Tibial nerve (tissue), 4 donors: ENCODE measurements around the gene TAF11L14. TPM values are rescaled to one million over a fixed set of nuclear protein-coding genes. Genes with fewer than 3 reads are reported as not detected.
"Not testable (repeated sequence)": the region's sequence is repeated elsewhere in the genome, so short reads cannot be mapped to it uniquely, and the experiment has no call there.

ENCODE experiments used
- DNase-seq, 2 donors: peaks; one replicate each; pipeline ENCODE4 v3.0.0-alpha.2; 2019; ENCODE audit warnings: low spot score in 2 of 2
- H3K27ac ChIP-seq, 4 donors: fragments of 200-600 bp; sonication (generic) in 3 of 4; one replicate each; pipeline ENCODE4 v1.5.1; 2017 to 2019; ENCODE audit warnings: mild to moderate bottlenecking in 1 of 4
- H3K27me3 ChIP-seq, 2 donors: fragments of 200-600 bp; sonication (generic) in 1 of 2; one replicate each; pipeline versions ENCODE4 v1.5.1 to v1.6.0; 2017 to 2019
- H3K36me3 ChIP-seq, 3 donors: fragments of 200-600 bp; sonication (generic); one replicate each; pipeline ENCODE4 v1.5.1; 2018 to 2019
- H3K4me1 ChIP-seq, 4 donors: fragments of 200-600 bp; sonication (generic) in 3 of 4; one replicate each; pipeline ENCODE4 v1.5.1; 2017 to 2019
- H3K4me3 ChIP-seq, 4 donors: fragments of 200-600 bp; sonication (generic) in 3 of 4; one replicate each; pipeline ENCODE4 v1.5.1; 2017 to 2019; ENCODE audit warnings: mild to moderate bottlenecking in 1 of 4, moderate library complexity in 1 of 4
- H3K9me3 ChIP-seq, 4 donors: fragments of 200-600 bp; sonication (generic) in 3 of 4; one replicate each; pipeline ENCODE4 v1.5.1; 2017 to 2019
- CTCF ChIP-seq, 5 experiments: fragments of 200-600 bp in 3 of 5; fragments of 450-650 bp in 2 of 5; sonication (generic) in 3 of 5; IDR thresholded peaks; one replicate each; pipeline ENCODE4 v1.5.1; 2016 to 2019; ENCODE audit warnings: antibody characterized with exemption in 5 of 5, mild to moderate bottlenecking in 3 of 5, moderate library complexity in 2 of 5
- EP300 ChIP-seq, 2 donors: sonication (generic); formaldehyde crosslinking; IDR thresholded peaks; one replicate each; pipeline ENCODE4 v1.6.1; 2017; ENCODE audit warnings: antibody characterized with exemption in 2 of 2, mild to moderate bottlenecking in 1 of 2
- POLR2A ChIP-seq, 2 donors: fragments of 450-650 bp; IDR thresholded peaks; one replicate each; pipeline ENCODE4 v1.6.1; 2017; ENCODE audit warnings: antibody characterized with exemption in 2 of 2, mild to moderate bottlenecking in 2 of 2, moderate library complexity in 2 of 2
- WGBS, 2 donors: methylation state at CpG; one replicate each; pipeline ENCODE4 v1.1.5; 2018; 5-methylcytosine and 5-hydroxymethylcytosine counted together
- total RNA-seq, 4 donors: library from RNA; depleted of rRNA; stranded (reverse); fragments of >200 nt; gene quantifications; one replicate each; pipeline ENCODE4 v1.1.0, GENCODE V29; 2016

The TAF11L14 gene
- total RNA-seq, 4 donors from 2014 or later = not detected

GRCh38 chr5:17614872-17615605, 19.2 kb upstream of the TAF11L14 start:
- DNase-seq = no peak
- Histone ChIP-seq H3K36me3 (no peaks in the 10 kb centered on the region), H3K4me3 (no peak overlapping the region), H3K4me1 (no peaks in the 10 kb centered on the region), H3K9me3 (no peaks in the 10 kb centered on the region), H3K27ac (no peak overlapping the region), H3K27me3 (no peaks in the 10 kb centered on the region)
- TF ChIP-seq POLR2A (IDR thresholded peaks at IDR 0.05) = no peak
- no peak for TF ChIP-seq CTCF (IDR thresholded peaks at IDR 0.05)
- no peak for TF ChIP-seq EP300 (IDR thresholded peaks at IDR 0.05)
- WGBS, 2 donors = 91 to 97% methylated on average over 12 to 17 of the region's 17 CpGs

DNA sequence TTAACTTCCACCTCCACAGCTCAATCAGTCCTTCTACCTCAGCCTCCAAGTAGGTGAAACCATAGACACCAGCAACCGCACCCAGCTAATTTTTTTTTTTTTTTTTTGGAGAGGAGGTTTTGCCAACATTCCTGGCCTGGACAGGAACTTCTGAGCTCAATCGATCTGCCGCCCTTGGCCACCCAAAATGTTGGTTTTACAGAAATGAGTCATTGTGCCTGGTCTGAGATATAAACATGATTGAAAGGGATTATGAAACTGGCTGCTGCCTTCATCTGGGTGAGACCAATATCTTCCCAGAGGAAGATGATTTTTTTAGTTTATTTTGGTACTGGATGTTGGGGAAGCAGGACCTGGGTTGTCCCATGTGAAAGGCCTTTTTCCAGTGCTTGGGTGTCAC, 14.9 kb upstream of the TAF11L14 start:
- TF ChIP-seq EP300 (IDR thresholded peaks at IDR 0.05) = no peak
- no peak for TF ChIP-seq POLR2A (IDR thresholded peaks at IDR 0.05)
- TF ChIP-seq CTCF (IDR thresholded peaks at IDR 0.05) = no peak
- no peaks in the 10 kb centered on the region for H3K36me3 ChIP-seq
- H3K27me3 ChIP-seq = no peaks in the 10 kb centered on the region
- H3K9me3 ChIP-seq = no peaks in the 10 kb centered on the region
- no peak overlapping the region for H3K27ac ChIP-seq
- WGBS, 2 donors = 78 to 86% methylated on average over 3 of the region's 3 CpGs
- H3K4me1 ChIP-seq = no peaks in the 10 kb centered on the region
- H3K4me3 ChIP-seq = no peak overlapping the region
- DNase-seq = no peak

GRCh38 chr5:17620627-17621026, 13.6 kb upstream of the TAF11L14 start:
- no peak overlapping the region for H3K27ac ChIP-seq
- no peak overlapping the region for H3K4me3 ChIP-seq
- DNase-seq = no peak
- 85 to 88% methylated on average over 10 to 17 of the region's 17 CpGs for WGBS, 2 donors
- H3K27me3 ChIP-seq = no peaks in the 10 kb centered on the region
- H3K4me1 ChIP-seq = no peaks in the 10 kb centered on the region
- TF ChIP-seq POLR2A (IDR thresholded peaks at IDR 0.05) (no peak), EP300 (IDR thresholded peaks at IDR 0.05) (no peak), CTCF (IDR thresholded peaks at IDR 0.05) (no peak)
- H3K9me3 ChIP-seq = no peaks in the 10 kb centered on the region
- H3K36me3 ChIP-seq = no peaks in the 10 kb centered on the region

GRCh38 chr5:17625686-17626085, 8.6 kb upstream of the TAF11L14 start:
- no peak for TF ChIP-seq EP300 (IDR thresholded peaks at IDR 0.05)
- TF ChIP-seq POLR2A (IDR thresholded peaks at IDR 0.05) = no peak
- TF ChIP-seq CTCF (IDR thresholded peaks at IDR 0.05) = no peak
- Histone ChIP-seq H3K9me3 (no peaks in the 10 kb centered on the region), H3K4me3 (no peak overlapping the region), H3K27me3 (no peaks in the 10 kb centered on the region), H3K36me3 (no peaks in the 10 kb centered on the region), H3K4me1 (no peaks in the 10 kb centered on the region), H3K27ac (no peak overlapping the region)
- WGBS, 2 donors = 87 to 98% methylated on average over 7 to 11 of the region's 11 CpGs
- no peak for DNase-seq

DNA sequence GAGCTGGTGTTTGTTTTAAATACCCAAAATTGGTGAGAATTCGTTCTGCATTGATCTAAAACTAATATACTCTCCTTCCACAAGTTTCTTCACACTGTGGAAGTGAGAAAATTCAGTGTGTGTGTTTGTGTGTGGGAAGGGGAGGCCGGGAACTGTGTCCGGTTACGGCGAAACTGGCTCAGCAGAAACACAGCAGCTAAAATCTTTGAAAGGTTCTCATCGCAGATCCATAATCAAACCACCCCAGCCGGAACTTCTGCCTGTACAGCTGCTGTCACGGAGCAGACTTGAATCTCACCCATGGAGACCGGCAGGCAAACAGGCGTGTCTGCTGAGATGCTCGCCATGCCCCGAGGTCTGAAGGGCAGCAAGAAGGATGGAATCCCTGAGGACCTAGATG, 2.5 kb upstream of the TAF11L14 start, which contains the start of gene TAF11L13:
Gene TAF11L13 (plus strand): TSS at position 301 of the 400 bp plus-strand sequence.
- H3K9me3 ChIP-seq, H3K4me3 ChIP-seq, H3K4me1 ChIP-seq, DNase-seq, H3K36me3 ChIP-seq, H3K27me3 ChIP-seq, H3K27ac ChIP-seq: not testable (repeated sequence)
- 88% methylated on average over 8 of the region's 12 CpGs for WGBS, 2 donors

- H3K27ac ChIP-seq, H3K4me1 ChIP-seq: not testable (repeated sequence)
These were observed 15.0 kb downstream of the TAF11L14 start for GRCh38 chr5:17649232-17649631.

GRCh38 chr5:17655201-17655759, 21.0 kb downstream of the TAF11L14 start:
- H3K4me1 ChIP-seq, H3K9me3 ChIP-seq, H3K27ac ChIP-seq, H3K36me3 ChIP-seq, H3K27me3 ChIP-seq, H3K4me3 ChIP-seq, DNase-seq: not testable (repeated sequence)
- 95 to 97% methylated on average over 22 to 23 of the region's 32 CpGs for WGBS, 2 donors

More at GRCh38 chr5:17649232-17649631, 15.0 kb downstream of the TAF11L14 start:
- not testable (repeated sequence) for H3K36me3 ChIP-seq, H3K9me3 ChIP-seq, DNase-seq, H3K27me3 ChIP-seq, H3K4me3 ChIP-seq
- WGBS, 2 donors = 87 to 92% methylated on average over 10 of the region's 10 CpGs
